M059J (cell line): Measurements from ENCODE around the gene CXCR3. TPM values are rescaled to one million over a fixed set of nuclear protein-coding genes. Genes with fewer than 3 reads are reported as not detected.
"Not testable (repeated sequence)": the region's sequence is repeated elsewhere in the genome, so short reads cannot be mapped to it uniquely, and the experiment has no call there.

Source experiments
- DNase-seq: peaks from one replicate; pipeline ENCODE4 v3.0.0-alpha.2; 2012; ENCODE audit warnings: low read depth
- total RNA-seq: library from RNA; depleted of rRNA; stranded (reverse); fragments of >200 nt; shearing (Covaris generic); gene quantifications from 2 replicates; pipeline ENCODE4 v1.2.3, GENCODE V29; 2014

Gene CXCR3
- total RNA-seq, 1 experiment from 2014 or later: not detected

DNA sequence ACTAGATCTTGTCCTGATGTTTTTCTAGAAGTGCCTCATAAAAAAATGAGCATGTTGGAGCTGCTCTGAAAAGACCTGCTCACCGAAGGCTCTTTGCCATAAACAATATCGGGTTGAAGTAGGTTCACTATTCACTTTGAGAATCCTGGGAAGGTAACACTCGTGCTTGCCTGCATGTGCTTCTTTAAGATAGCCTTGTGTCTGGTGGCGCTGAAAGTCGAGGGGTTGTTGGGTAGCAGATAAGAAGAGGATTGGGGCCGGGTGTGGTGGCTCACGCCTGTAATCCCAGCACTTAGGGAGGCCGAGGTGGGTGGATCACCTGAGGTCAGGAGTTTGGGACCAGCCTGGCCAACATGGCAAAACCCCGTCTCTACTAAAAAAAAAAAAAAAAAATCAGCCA lies 6.6 kb downstream of the CXCR3 start:
- DNase-seq: not testable (repeated sequence)

DNA sequence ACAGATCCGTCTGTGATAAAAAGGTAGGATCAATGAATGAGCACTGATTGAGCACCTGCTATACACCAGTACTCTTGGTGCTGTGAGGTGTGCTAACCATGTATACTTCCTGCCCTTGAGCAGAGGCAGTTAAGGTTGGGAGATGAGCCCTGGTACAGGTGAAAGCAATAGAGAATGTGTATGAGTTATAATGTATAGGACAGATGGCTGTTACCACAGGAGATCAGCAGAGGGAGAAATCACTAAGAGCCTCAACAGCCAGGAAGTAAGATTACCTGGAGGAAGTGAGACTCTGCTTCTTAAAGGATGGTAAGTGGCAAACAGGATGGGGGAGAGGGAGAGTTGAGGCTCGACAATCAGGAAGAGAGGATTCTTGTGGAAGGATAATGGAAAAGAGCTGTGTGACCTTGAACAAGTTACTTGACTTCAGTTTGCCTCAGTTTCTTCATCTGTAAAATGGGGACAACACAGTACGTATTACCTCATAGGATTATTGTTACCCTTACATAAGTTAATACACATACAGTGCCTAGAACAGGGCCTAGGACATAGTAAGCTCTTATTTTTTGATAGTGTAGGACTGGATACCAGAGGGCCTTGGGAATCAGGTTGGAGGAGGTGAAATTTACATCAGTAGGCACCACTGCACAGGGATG lies 9.1 kb downstream of the CXCR3 start:
- no peak for DNase-seq

DNA sequence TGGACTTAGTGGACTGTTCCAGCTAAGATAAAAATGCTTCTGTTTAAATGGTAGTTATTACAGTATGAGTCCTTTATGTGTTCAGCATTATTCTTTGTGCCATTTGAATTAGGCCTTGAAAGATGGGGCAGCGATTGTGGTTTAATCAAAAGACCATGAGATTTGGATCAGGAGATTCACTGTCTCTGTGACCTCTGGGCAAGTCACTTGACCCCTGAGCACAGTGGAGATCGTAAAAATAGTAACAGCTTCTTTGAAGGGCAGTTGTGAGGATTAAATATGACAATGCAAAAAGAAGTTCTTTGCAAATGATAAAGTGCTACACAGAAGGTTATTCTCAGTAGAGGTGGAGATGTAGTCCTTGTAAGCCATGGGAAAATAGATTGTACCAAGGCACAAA lies 10.8 kb downstream of the CXCR3 start:
- no peak for DNase-seq

DNA sequence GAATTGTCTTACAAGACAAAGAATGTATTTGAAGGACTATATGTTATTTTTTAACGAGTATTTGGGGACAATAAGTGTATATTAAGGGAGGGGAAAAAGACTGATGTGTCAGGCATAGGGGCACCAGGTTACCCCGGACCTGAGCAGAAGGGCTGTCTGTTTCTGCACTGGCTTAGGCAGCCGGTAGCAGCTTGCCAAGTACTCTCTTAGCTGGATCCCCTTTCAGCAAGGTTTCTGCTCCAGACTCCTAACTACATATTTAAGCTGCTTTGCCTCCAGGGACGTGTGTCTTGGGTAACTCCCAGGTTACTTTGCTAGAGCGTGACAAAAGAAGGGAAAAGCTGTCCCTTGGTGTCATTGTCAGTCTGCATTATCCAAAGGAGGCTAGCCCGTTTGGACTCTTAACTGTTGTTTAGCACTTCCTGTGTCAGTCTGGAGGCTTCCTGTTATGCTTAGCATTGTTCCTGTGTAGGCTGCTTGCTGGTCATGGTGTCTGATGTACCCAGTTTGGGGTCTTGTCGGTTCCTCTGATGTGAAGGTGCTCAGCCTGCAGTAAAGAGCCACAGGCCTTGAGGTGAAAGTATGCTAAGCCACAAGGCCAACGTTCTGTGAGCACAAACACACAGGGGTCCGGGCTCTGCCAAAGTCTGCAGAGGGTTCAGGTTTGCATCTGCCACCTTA lies 11.6 kb downstream of the CXCR3 start:
- DNase-seq: no peak

DNA sequence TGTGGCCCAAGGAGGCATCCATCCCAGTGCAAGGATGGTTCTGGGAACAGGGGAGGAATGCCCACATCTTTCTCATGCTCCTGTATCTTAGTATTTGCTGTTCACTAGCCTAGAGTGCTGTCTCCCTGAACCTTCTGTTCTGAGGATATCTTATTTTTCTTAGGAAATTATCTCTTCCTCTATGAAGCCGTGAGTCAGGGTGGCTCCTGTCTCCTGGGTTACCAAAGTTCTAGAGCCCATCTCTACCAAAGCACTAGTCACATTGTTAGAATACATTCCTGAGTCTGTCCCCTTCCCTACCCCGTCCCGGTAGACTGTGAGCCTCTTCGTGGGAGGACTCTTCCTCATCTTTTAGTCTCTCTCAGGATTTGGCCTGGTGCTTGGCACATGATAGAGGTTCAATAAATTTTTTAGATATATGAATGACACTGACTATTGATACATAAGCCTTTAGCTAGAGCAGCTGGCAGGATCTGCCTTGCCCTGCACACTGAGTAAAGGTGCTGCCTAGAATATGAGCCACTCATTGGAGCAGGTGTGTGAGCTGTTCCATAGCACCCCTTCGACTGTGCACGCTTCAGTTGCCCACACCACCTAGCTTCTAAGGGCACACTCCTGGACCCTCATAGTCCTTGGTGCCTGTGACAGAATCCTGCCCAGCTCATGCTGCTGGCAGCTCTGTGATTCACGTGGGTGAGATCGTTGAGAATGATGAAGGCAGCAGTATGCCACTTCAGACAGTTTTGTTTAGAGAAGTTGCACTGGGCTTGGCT lies 13.3 kb downstream of the CXCR3 start:
- DNase-seq: no peak

DNA sequence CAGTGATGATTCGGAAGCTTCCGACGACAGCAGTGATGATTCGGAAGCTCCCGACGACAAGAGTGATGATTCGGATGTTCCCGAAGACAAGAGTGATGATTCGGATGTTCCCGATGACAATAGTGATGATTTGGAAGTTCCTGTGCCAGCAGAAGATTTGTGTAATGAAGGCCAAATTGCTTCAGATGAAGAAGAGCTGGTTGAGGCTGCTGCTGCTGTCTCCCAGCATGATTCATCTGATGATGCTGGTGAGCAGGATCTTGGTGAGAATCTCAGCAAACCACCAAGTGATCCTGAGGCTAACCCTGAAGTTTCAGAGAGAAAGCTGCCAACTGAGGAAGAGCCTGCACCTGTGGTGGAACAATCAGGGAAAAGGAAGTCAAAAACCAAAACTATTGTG lies 14.2 kb downstream of the CXCR3 start:
- DNase-seq: no peak

DNA sequence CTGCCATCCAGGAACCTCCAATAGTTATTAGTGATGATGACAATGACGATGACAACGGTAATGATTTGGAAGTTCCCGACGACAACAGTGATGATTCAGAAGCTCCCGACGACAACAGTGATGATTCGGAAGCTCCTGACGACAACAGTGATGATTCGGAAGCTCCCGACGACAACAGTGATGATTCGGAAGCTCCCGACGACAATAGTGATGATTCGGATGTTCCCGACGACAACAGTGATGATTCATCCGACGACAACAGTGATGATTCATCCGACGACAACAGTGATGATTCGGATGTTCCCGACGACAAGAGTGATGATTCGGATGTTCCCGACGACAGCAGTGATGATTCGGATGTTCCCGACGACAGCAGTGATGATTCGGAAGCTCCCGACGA lies 14.7 kb downstream of the CXCR3 start:
- peak; percentile 37 for DNase-seq

DNA sequence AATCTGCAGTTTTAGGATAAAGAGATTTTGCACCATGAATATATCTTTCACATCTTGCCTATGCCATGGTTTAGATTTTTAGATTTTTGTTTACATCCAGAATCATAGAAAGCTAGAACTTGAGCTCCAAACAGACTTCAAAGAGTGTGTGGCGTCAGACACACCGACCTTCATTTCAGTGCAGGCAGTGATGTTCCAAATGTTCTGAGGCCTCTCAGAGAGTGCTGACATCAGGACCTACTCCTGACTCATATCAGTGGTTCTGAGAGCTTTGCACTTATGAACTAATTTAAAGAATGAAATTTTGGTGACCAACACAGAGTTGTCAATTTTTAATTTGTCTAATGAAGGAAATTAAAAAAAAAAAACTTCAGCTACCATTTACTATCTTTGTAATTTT lies 18.3 kb downstream of the CXCR3 start:
- DNase-seq: no peak

DNA sequence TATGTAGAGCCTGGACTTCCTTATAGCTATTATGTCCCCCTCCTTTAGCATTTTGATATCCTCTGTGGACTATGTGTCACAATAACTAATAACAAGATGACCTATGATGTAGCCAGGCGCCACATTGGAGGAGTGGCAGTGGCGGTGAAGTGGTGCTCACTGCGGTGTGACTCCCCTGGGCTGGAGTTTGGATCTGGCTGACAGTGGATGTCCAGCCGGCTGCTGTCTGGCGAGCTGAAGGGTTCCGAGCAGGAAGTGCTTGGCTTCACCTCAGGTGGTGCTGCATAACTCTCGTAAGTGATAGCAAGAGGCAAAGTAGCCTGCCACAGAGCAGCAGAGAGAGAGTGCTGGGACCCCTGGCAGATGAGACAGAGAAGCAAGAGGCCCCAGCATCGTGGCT lies 25.1 kb downstream of the CXCR3 start:
- not testable (repeated sequence) for DNase-seq

DNA sequence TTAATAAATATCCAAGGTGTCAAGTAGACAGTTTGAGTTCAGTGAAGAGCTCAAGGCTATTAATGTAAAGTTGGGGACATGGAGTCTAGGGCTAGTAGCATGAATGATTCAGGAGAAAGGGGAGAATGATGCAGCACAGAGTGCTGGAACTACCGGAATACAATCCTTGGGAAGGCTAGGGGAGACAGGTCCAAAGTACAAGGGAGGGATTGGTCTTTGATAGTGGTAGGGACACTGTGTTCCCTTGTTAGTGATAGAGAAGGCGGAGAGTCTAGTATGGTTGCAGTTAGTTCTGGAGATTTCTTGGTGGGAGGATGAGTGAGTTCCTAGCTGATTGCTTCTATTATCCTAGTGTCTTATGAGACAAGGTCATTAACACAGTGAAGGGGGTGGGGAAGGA lies 31.4 kb downstream of the CXCR3 start:
- no peak for DNase-seq

DNA sequence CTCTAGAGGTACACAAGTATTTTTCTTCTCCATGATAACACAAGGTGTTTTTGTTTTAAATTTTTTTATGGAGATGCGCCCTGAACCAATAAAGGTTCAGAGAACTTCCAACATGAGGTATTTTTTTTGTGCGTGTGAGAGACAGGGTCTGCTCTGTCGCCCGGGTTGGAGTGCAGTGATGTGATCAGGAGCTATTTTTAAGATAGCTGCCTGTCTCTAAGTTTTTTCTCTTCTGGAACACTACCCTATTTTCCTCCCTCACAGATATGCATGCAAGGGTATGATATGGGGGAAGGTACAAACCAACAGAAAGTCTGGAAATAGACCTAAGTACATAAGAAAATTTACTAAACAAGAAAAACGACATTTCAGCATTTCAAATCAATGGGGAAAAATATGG lies 37.1 kb downstream of the CXCR3 start:
- no peak for DNase-seq

DNA sequence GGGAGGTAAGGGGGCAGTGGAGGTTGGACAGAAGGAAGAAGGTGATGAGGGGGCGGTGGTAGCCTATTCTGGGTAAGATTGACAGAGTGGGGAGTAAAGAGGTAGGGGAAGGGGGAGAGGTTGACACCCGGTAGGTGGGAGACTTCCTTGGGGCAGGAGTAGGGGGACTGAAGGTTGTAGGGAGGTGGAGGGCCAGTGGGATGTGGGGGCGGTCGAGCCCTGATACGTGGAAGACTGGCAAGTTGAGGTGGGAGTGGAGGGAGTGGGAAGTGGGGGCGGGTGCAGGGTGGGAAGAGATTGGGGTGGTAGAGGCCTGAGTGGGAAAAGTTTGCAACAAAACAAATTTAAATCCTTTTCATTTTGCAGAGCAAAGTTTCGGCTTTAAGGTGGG lies 38.3 kb downstream of the CXCR3 start:
- no peak for DNase-seq

DNA sequence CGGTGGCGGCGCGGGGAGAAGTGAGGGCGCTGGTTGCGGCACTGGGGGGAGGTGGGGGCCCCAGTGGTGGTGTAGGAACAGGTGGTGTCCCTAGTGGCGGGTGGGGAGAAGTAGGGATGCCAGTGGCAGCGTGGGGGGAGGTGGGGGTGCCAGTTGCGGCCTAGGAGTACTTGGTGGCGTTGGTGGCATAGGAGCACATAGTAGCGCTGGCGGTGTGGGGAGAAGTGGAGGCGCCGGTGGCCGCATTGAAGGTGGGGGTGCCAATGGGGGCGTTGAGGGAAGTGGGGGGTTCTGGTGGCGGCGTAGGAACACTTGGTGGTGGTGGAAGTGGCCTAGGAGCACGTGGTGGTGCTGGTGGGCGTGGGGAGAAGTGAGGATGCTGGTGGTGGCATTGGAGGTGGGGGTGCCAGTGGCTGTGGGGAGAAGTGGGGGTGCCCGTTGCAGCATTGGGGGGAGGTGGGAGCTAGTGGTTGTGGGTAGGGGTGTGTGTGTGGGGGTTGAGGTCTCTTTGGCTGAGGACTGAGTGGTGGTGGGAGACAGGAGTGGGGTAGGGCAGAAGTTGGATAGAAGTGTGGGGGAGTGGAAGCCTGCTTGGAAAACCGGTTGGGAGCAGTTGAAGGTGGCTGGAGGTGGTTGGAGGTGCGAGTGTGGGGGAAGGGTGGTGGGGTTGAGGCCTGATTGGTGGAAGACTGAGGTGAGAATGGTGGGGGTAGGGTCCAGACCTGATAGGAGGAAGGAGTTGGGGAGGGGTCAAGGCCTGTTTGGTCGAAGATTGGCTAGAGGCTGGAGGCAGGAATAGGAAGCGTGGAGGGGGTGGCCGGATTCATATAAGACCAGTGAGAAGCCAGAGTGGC lies 38.9 kb downstream of the CXCR3 start:
- DNase-seq: no peak

DNA sequence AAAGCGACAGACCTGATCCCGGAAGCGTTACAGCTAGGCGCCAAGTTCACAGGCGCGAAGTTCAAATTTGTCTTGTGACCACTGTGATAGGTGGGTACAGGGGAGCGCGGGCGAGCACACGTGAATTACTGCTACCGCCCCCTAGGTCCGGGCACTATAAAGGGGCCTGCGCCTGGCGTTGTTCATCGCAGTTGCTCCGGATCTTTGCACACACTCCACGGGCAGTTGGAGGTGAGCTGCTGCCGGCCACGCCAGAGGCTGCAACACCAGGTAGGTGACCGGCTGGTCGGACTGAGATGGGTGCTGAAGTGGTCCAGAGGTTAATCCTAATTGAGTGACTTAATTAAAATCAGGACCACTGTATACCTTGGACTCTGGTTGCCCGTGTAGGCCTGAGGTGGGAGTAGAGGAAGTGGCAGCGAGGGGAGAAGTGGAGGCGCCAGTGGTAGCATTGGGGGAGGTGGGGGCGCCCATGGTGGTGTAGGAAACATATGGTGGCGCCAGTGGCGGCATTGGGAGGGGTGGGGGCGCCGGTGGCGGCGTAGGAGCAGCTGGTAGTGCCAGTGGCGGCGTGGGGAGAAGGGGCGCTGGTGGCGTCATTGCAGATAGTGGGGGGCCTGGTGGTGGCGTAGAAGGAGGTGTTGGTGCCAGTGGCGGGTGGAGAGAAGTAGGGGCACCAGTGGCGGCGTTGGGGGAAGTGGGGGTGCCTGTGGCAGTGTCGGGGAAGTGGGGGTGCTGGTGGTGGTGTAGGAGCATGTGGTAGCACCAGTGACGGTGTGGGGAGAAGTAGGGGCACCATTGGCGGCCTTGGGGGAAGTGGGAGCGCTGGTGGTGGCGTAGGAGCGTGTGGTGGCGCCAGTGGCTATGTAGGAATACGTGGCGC lies 39.8 kb downstream of the CXCR3 start, which contains the start of gene GCNA:
Gene GCNA (plus strand): TSS at position 185 of the 883 bp plus-strand sequence. CDS start 2,385 bp downstream, outside the sequence.
- no peak for DNase-seq

DNA sequence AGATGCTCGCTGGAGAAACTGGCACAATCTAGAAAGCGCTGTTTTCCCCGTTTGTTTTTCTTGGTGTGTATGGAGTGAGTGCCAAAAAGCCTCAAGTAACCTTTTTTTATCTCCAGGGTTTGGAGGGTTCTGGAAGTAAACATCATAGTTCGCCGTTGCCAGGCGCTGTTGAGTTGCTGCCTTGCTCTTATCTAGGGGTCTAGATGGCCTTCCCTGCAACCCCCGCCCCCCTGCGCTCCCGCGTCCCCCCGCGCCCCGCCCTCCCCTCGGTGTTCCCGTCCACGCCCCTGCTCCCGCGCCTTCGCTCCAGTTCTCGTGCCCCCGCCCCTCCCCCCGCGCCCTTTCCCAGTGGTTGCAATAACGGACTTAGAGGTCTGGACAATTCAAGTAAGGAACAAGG lies 40.6 kb downstream of the CXCR3 start:
- DNase-seq: no peak

DNA sequence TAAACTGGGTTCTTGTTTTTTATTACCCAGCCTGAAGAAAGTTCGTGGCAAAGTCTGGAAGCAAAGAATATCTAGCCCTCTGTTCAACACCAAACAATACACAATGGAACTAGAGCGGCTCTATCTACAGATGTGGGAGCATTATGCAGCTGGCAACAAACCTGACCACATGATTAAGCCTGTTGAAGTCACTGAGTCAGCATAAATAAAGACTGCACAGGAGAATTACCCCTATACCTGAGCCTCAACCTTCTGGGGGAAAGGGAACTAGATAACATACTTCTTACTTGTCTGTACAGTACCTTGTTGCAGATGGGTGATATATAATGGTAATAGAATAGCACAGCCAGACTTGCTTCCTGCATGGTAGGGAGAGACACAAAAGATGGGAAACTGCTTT lies 44.7 kb downstream of the CXCR3 start:
- DNase-seq: no peak

DNA sequence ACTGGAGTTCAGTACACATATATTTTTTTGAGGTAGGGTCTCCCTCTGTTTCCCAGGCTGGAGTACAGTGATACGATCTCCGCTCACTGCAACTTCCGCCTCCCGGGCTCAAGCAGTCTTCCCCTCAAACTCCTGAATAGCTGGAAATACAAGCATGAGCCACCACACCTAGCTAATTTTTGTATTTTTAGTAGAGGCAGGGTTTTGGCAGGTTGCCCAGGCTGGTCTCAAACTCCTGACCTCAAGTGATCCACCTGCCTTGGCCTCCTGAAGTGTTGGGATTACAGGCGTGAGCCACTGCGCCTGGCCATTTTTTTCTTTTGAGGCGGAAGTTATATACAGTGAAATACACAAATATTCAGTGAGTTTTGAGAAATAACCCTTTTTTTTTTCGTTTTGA lies 46.9 kb downstream of the CXCR3 start:
- DNase-seq: not testable (repeated sequence)
